GM18951 (cell line): ENCODE data around the gene PRPF38A.

Experiments
- POLR2A ChIP-seq: IDR thresholded peaks from 4 replicates; pipeline ENCODE4 v1.6.1; 2011; ENCODE audit warnings: mild to moderate bottlenecking; ENCODE audit not compliant: insufficient read length, insufficient read depth; ENCODE audit errors: extremely low read depth
- in situ Hi-C: fragments of 300-500 bp; cut with MboI; formaldehyde crosslinking; loops from one replicate; pipeline ENCODE4 v1.12.0; 2022; ENCODE audit warnings: low sequenced_read_pairs, mixed read lengths, inconsistent platforms; ENCODE audit not compliant: unreplicated experiment

PRPF38A gene

GRCh38 chr1:52413410-52413989 lies 9.1 kb downstream of the PRPF38A start:
- TF ChIP-seq POLR2A: no peak
- in situ Hi-C loops: loop anchor here (10.0 kb wide), 1 partner anchor 271 kb away; no protein-coding TSS in a partner anchor

GRCh38 chr1:52414942-52415341 lies 10.5 kb downstream of the PRPF38A start:
- in situ Hi-C loops: loop anchor here (10.0 kb wide), 1 partner anchor 270 kb away; no protein-coding TSS in a partner anchor
- TF ChIP-seq POLR2A: no peak

- in situ Hi-C loops: loop anchor here (10.0 kb wide), 1 partner anchor 268 kb away; no protein-coding TSS in a partner anchor
- TF ChIP-seq POLR2A: no peak
These were observed 12.4 kb downstream of the PRPF38A start for GRCh38 chr1:52416811-52417210.

- in situ Hi-C loops: no loop called here
- TF ChIP-seq POLR2A: no peak
These were observed 16.3 kb downstream of the PRPF38A start for GRCh38 chr1:52420713-52421112.

- no peak for TF ChIP-seq POLR2A
- in situ Hi-C loops: no loop called here
These were observed 18.7 kb downstream of the PRPF38A start for GRCh38 chr1:52423055-52423454.

- in situ Hi-C loops: no loop called here
- no peak for TF ChIP-seq POLR2A
These were observed 19.4 kb downstream of the PRPF38A start for GRCh38 chr1:52423771-52424170.

- TF ChIP-seq POLR2A: no peak
- in situ Hi-C loops: no loop called here
These were observed 19.8 kb downstream of the PRPF38A start for GRCh38 chr1:52424231-52424636.

GRCh38 chr1:52424813-52425212 lies 20.4 kb downstream of the PRPF38A start:
- in situ Hi-C loops: no loop called here
- TF ChIP-seq POLR2A: no peak

GRCh38 chr1:52426371-52426770 lies 22.0 kb downstream of the PRPF38A start:
- in situ Hi-C loops: no loop called here
- no peak for TF ChIP-seq POLR2A

- TF ChIP-seq POLR2A: no peak
- in situ Hi-C loops: no loop called here
These were observed 22.8 kb downstream of the PRPF38A start for GRCh38 chr1:52427152-52427551.

GRCh38 chr1:52432807-52433206 lies 28.4 kb downstream of the PRPF38A start:
- in situ Hi-C loops: no loop called here
- TF ChIP-seq POLR2A: no peak

GRCh38 chr1:52435211-52435610 lies 30.8 kb downstream of the PRPF38A start:
- in situ Hi-C loops: no loop called here
- no peak for TF ChIP-seq POLR2A

GRCh38 chr1:52435650-52436049 lies 31.2 kb downstream of the PRPF38A start:
- in situ Hi-C loops: no loop called here

GRCh38 chr1:52436817-52437216 lies 32.4 kb downstream of the PRPF38A start:
- no peak for TF ChIP-seq POLR2A
- in situ Hi-C loops: no loop called here

More at GRCh38 chr1:52435650-52436049, 31.2 kb downstream of the PRPF38A start:
- TF ChIP-seq POLR2A: no peak
